Measurements from ENCODE around the gene PPM1D. TPM values are rescaled to one million over a fixed set of nuclear protein-coding genes. Genes with fewer than 3 reads are reported as not detected.

Gene PPM1D
- total and polyA plus RNA-seq, 2 of the 13 experiments (the other 11 are each of a cell fraction or from before 2014, with no cell fraction given): 8.0 to 26.2 TPM

DNA sequence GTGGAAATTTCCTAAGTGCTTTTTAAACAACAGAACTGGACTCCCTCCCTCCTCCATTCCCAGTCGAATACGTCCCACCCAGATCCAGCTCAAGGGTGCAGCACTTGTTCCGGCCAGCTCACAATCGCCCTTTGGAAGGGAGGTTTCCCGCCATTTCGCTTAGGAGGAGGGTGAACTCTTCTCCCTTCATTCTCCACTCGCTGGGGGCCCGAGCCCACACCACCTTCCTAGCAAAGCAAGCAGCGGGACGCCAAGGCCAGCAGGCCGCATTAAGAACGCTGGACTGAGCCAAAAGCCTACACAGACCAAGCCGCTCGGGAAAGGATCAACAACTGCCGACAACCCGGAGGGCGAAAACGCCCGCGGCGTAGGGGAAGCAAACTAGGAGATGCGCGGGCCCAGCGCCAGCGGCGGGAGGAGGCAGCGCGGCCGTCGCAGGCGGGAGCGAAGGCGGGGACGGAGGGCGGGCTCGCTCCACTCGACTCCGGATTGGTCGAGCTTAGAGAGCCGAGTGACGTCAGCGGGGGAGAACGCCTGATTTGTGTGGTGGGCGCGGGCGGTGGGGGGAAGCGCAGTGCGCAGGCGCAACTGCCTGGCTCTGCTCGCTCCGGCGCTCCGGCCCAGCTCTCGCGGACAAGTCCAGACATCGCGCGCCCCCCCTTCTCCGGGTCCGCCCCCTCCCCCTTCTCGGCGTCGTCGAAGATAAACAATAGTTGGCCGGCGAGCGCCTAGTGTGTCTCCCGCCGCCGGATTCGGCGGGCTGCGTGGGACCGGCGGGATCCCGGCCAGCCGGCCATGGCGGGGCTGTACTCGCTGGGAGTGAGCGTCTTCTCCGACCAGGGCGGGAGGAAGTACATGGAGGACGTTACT, at the start of gene PPM1D (continued):
- TF ChIP-seq, protein P1, sequence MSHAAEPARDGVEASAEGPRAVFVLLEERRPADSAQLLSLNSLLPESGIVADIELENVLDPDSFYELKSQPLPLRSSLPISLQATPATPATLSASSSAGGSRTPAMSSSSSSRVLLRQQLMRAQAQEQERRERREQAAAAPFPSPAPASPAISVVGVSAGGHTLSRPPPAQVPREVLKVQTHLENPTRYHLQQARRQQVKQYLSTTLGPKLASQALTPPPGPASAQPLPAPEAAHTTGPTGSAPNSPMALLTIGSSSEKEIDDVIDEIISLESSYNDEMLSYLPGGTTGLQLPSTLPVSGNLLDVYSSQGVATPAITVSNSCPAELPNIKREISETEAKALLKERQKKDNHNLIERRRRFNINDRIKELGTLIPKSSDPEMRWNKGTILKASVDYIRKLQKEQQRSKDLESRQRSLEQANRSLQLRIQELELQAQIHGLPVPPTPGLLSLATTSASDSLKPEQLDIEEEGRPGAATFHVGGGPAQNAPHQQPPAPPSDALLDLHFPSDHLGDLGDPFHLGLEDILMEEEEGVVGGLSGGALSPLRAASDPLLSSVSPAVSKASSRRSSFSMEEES (CRISPR knock-in tag; IDR thresholded peaks at IDR 0.05): peak; percentile 77
- TF ChIP-seq ZNF263 (CRISPR knock-in tag; IDR thresholded peaks at IDR 0.05): peak; percentile 98
- peak; percentile 78 for TF ChIP-seq FOXM1 (CRISPR knock-in tag; IDR thresholded peaks at IDR 0.05)
- TF ChIP-seq ZNF17 (CRISPR knock-in tag; IDR thresholded peaks at IDR 0.05): peak; percentile 78
- TF ChIP-seq NONO (IDR thresholded peaks at IDR 0.05): no peak
- TF ChIP-seq NONO (CRISPR knock-in tag; conservative IDR thresholded peaks at IDR 0.05): peak; percentile 98
- TF ChIP-seq, protein P2, sequence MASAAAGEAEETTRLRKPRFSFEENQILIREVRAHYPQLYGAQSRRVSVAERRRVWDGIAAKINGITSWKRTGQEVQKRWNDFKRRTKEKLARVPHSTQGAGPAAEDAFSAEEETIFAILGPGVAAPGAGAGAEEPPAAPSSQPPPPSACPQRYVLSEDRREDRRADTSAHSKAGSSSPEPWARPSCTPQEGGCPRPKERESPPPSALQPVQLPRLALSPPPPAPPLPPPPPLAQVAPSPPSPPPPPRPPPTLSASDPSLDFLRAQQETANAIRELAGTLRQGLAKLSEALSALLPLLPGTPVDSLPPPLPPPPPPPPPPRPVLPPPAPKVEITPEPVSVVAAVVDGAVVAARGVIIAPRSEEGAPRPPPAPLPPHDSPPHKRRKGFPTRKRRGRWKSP (CRISPR knock-in tag; IDR thresholded peaks at IDR 0.05): peak; percentile 88
- TF ChIP-seq, protein P3, sequence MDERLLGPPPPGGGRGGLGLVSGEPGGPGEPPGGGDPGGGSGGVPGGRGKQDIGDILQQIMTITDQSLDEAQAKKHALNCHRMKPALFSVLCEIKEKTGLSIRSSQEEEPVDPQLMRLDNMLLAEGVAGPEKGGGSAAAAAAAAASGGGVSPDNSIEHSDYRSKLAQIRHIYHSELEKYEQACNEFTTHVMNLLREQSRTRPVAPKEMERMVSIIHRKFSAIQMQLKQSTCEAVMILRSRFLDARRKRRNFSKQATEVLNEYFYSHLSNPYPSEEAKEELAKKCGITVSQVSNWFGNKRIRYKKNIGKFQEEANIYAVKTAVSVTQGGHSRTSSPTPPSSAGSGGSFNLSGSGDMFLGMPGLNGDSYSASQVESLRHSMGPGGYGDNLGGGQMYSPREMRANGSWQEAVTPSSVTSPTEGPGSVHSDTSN (CRISPR knock-in tag; IDR thresholded peaks at IDR 0.05): peak; percentile 38; the same call in 1 of the 2 replicates
- TF ChIP-seq ISX (CRISPR knock-in tag; conservative IDR thresholded peaks at IDR 0.05): peak; percentile 96
- peak; percentile 91 for TF ChIP-seq AGO2 (optimal IDR thresholded peaks at IDR 0.05; ENCODE audit: low read depth, low read length)
- no peak for TF ChIP-seq CENPX (CRISPR knock-in tag; IDR thresholded peaks at IDR 0.05)
- peak; percentile 75; the same call in 1 of the 2 replicates for TF ChIP-seq ZNF841 (CRISPR knock-in tag; IDR thresholded peaks at IDR 0.05; ENCODE audit: borderline replicate concordance)
- TF ChIP-seq, protein P4, sequence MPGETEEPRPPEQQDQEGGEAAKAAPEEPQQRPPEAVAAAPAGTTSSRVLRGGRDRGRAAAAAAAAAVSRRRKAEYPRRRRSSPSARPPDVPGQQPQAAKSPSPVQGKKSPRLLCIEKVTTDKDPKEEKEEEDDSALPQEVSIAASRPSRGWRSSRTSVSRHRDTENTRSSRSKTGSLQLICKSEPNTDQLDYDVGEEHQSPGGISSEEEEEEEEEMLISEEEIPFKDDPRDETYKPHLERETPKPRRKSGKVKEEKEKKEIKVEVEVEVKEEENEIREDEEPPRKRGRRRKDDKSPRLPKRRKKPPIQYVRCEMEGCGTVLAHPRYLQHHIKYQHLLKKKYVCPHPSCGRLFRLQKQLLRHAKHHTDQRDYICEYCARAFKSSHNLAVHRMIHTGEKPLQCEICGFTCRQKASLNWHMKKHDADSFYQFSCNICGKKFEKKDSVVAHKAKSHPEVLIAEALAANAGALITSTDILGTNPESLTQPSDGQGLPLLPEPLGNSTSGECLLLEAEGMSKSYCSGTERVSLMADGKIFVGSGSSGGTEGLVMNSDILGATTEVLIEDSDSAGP (CRISPR knock-in tag; IDR thresholded peaks at IDR 0.05; ENCODE audit: borderline replicate concordance): peak; percentile 96; the same call in 1 of the 2 replicates
- 0 out of 2 replicates have a peak, but pooled peaks have one; percentile 21 for TF ChIP-seq ZFAT (CRISPR knock-in tag; conservative IDR thresholded peaks at IDR 0.05)
- TF ChIP-seq GATAD1 (CRISPR knock-in tag; IDR thresholded peaks at IDR 0.05): peak; percentile 85
- TF ChIP-seq CREB1 (IDR thresholded peaks at IDR 0.05): peak; percentile 99
- TF ChIP-seq CREB1 (CRISPR knock-in tag; IDR thresholded peaks at IDR 0.05): peak; percentile 92
- TF ChIP-seq PHF20 (CRISPR knock-in tag; IDR thresholded peaks at IDR 0.05): peak; percentile 68; the same call in 1 of the 2 replicates
- TF ChIP-seq ZNF24 (IDR thresholded peaks at IDR 0.05): peak; percentile 61; the same call in 1 of the 2 replicates
- TF ChIP-seq, protein P5, sequence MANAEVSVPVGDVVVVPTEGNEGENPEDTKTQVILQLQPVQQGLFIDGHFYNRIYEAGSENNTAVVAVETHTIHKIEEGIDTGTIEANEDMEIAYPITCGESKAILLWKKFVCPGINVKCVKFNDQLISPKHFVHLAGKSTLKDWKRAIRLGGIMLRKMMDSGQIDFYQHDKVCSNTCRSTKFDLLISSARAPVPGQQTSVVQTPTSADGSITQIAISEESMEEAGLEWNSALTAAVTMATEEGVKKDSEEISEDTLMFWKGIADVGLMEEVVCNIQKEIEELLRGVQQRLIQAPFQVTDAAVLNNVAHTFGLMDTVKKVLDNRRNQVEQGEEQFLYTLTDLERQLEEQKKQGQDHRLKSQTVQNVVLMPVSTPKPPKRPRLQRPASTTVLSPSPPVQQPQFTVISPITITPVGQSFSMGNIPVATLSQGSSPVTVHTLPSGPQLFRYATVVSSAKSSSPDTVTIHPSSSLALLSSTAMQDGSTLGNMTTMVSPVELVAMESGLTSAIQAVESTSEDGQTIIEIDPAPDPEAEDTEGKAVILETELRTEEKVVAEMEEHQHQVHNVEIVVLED (CRISPR knock-in tag; IDR thresholded peaks at IDR 0.05; ENCODE audit: borderline replicate concordance): peak; percentile 93
- peak; percentile 93; the same call in 1 of the 2 replicates for TF ChIP-seq FOXC1 (CRISPR knock-in tag; IDR thresholded peaks at IDR 0.05; ENCODE audit: borderline replicate concordance)
- peak; percentile 78 for TF ChIP-seq IKZF4 (CRISPR knock-in tag; IDR thresholded peaks at IDR 0.05; ENCODE audit: borderline replicate concordance, low read depth, not compliant biosample characterization)
- TF ChIP-seq ZEB1 (IDR thresholded peaks at IDR 0.05; ENCODE audit: insufficient replicate concordance, low read depth): peak; percentile 75

Data from HepG2 (cell line).